GM23248 (cell line): Measurements from ENCODE around the gene RASGRF1. TPM values are rescaled to one million over a fixed set of nuclear protein-coding genes. Genes with fewer than 3 reads are reported as not detected.
A peak's percentile ranks its signal among the peaks of the same experiment; 100 is the strongest.

Experiments used
- DNase-seq: peaks from one replicate; pipeline ENCODE4 v3.0.0-alpha.2; 2015
- H2AFZ ChIP-seq: fragments of 200-600 bp; sonication (generic); 2 replicates; pipeline ENCODE4 v1.6.1; 2016; ENCODE audit warnings: antibody characterized with exemption
- H3F3A ChIP-seq: fragments of 200-600 bp; sonication (generic); 2 replicates; pipeline ENCODE4 v1.6.1; 2016; ENCODE audit warnings: mild to moderate bottlenecking, antibody characterized with exemption, mixed run types; ENCODE audit not compliant: insufficient read depth
- H3K27ac ChIP-seq: fragments of 200-600 bp; sonication (generic); 2 replicates; pipeline ENCODE4 v1.5.1; 2016; ENCODE audit warnings: mild to moderate bottlenecking
- H3K27me3 ChIP-seq: fragments of 200-600 bp; sonication (generic); replicated peaks from 2 replicates; pipeline ENCODE4 v1.6.1; 2016; ENCODE audit warnings: mild to moderate bottlenecking; ENCODE audit not compliant: insufficient read depth
- H3K36me3 ChIP-seq: fragments of 200-600 bp; sonication (generic); 2 replicates; pipeline ENCODE4 v1.6.1; 2016; ENCODE audit warnings: low read depth, mild to moderate bottlenecking
- H3K4me1 ChIP-seq: fragments of 200-600 bp; sonication (generic); 2 replicates; pipeline ENCODE4 v1.6.1; 2016; ENCODE audit warnings: mild to moderate bottlenecking; ENCODE audit not compliant: insufficient read depth
- H3K4me2 ChIP-seq: fragments of 200-600 bp; sonication (generic); one replicate; pipeline ENCODE4 v1.6.1; 2016; ENCODE audit warnings: mild to moderate bottlenecking; ENCODE audit not compliant: unreplicated experiment
- H3K4me3 ChIP-seq: fragments of 200-600 bp; sonication (generic); 2 replicates; pipeline ENCODE4 v1.5.1; 2016; ENCODE audit warnings: mild to moderate bottlenecking
- H3K79me2 ChIP-seq: fragments of 200-600 bp; sonication (generic); 2 replicates; pipeline ENCODE4 v1.6.1; 2016; ENCODE audit warnings: mild to moderate bottlenecking; ENCODE audit not compliant: insufficient read depth
- H3K9ac ChIP-seq: fragments of 200-600 bp; sonication (generic); 2 replicates; pipeline ENCODE4 v1.6.1; 2016; ENCODE audit warnings: mild to moderate bottlenecking
- H3K9me2 ChIP-seq: fragments of 200-600 bp; sonication (generic); 2 replicates; pipeline ENCODE4 v1.6.1; 2016; ENCODE audit warnings: mixed run types, mild to moderate bottlenecking, moderate library complexity; ENCODE audit not compliant: insufficient read depth
- H3K9me3 ChIP-seq: fragments of 200-600 bp; sonication (generic); one replicate; pipeline ENCODE4 v1.6.1; 2017; ENCODE audit warnings: low read depth
- H4K20me1 ChIP-seq: fragments of 200-600 bp; sonication (generic); 2 replicates; pipeline ENCODE4 v1.6.0; 2016; ENCODE audit not compliant: insufficient read depth
- EZH2 ChIP-seq: fragments of 200-600 bp; sonication (generic); IDR thresholded peaks from 2 replicates; pipeline ENCODE4 v1.6.1; 2018; ENCODE audit warnings: antibody characterized with exemption, mild to moderate bottlenecking; ENCODE audit not compliant: insufficient read depth, poor library complexity, severe bottlenecking
- EZH2phosphoT487 ChIP-seq: fragments of 200-600 bp; sonication (generic); IDR thresholded peaks from 2 replicates; pipeline ENCODE4 v1.6.1; 2018; ENCODE audit warnings: antibody characterized with exemption, moderate library complexity, mild to moderate bottlenecking, low read depth; ENCODE audit not compliant: insufficient read depth
- WGBS, 2 experiments: methylation state at CpG; one replicate each; pipeline ENCODE4 v1.1.6; 2015 to 2017; ENCODE audit warnings: low lambda C conversion rate in 2 of 2, low coverage in 1 of 2; ENCODE audit errors: missing lambda C conversion rate in 2 of 2; 5-methylcytosine and 5-hydroxymethylcytosine counted together
- in situ Hi-C: fragments of 300-500 bp; cut with MboI; formaldehyde crosslinking; loops from 2 replicates; pipeline ENCODE4 v1.15.0; 2020
- polyA plus RNA-seq: library from polyadenylated mRNA; unstranded; fragments of >200 nt; fragmentation: Nextera tagmentation; extraction: Ambion mirVana; gene quantifications from 2 replicates; pipeline ENCODE4 v1.2.1, GENCODE V29; 2016
- total RNA-seq: library from RNA; depleted of rRNA; stranded (reverse); fragments of >200 nt; shearing (Covaris generic); gene quantifications from 2 replicates; pipeline ENCODE4 v1.2.3, GENCODE V29; 2014

RASGRF1 gene
- total and polyA plus RNA-seq, 2 experiments from 2014 or later: not detected

- Histone ChIP-seq H3K79me2 (no peaks in the 10 kb centered on the region), H3K9ac (no peak overlapping the region), H3K4me2 (no peak overlapping the region), H3K9me3 (no peaks in the 10 kb centered on the region), H3K27me3 (no peaks in the 10 kb centered on the region), H3K27ac (no peak overlapping the region), H3K36me3 (no peaks in the 10 kb centered on the region), H3K9me2 (no peaks in the 10 kb centered on the region), H3K4me1 (no peaks in the 10 kb centered on the region), H4K20me1 (no peaks in the 10 kb centered on the region), H3K4me3 (no peak overlapping the region), H2AFZ (no peak overlapping the region), H3F3A (no peaks in the 10 kb centered on the region)
- no peak for TF ChIP-seq EZH2
- no peak for TF ChIP-seq EZH2phosphoT487
- in situ Hi-C loops: no loop called here
- DNase-seq: no peak
- 50 to 71% methylated on average over 4 to 5 of the region's 5 CpGs for WGBS, 2 experiments
These were observed 12.6 kb downstream of the RASGRF1 start for GRCh38 chr15:79078003-79078402.

GRCh38 chr15:79076661-79077060 is 13.9 kb downstream of the RASGRF1 start:
- Histone ChIP-seq H2AFZ (no peak overlapping the region), H3K9me3 (no peaks in the 10 kb centered on the region), H4K20me1 (no peaks in the 10 kb centered on the region), H3K27me3 (no peaks in the 10 kb centered on the region), H3K36me3 (no peaks in the 10 kb centered on the region), H3K79me2 (no peaks in the 10 kb centered on the region), H3K4me3 (no peak overlapping the region), H3K4me2 (no peak overlapping the region), H3K9ac (no peak overlapping the region), H3K9me2 (no peaks in the 10 kb centered on the region), H3K27ac (no peak overlapping the region), H3K4me1 (no peaks in the 10 kb centered on the region), H3F3A (no peaks in the 10 kb centered on the region)
- 21 to 28% methylated on average over 6 of the region's 6 CpGs for WGBS, 2 experiments
- in situ Hi-C loops: no loop called here
- DNase-seq: no peak
- TF ChIP-seq EZH2 (no peak), EZH2phosphoT487 (no peak)

- Histone ChIP-seq H3K9ac (no peak overlapping the region), H3K9me3 (no peaks in the 10 kb centered on the region), H3K9me2 (no peaks in the 10 kb centered on the region), H4K20me1 (no peaks in the 10 kb centered on the region), H3K4me2 (no peak overlapping the region), H3K27ac (no peak overlapping the region), H2AFZ (no peak overlapping the region), H3K4me1 (no peaks in the 10 kb centered on the region), H3K4me3 (no peak overlapping the region), H3K27me3 (no peaks in the 10 kb centered on the region), H3K79me2 (no peaks in the 10 kb centered on the region), H3K36me3 (no peaks in the 10 kb centered on the region), H3F3A (no peaks in the 10 kb centered on the region)
- WGBS, 2 experiments: 87 to 94% methylated on average over 2 of the region's 2 CpGs
- no peak for DNase-seq
- TF ChIP-seq EZH2: no peak
- in situ Hi-C loops: no loop called here
These were observed 15.3 kb downstream of the RASGRF1 start for GRCh38 chr15:79075256-79075655.

- no peak overlapping the region for H3K9ac ChIP-seq
- H2AFZ ChIP-seq: no peak overlapping the region
- H3K9me3 ChIP-seq: no peaks in the 10 kb centered on the region
- no peaks in the 10 kb centered on the region for H3K36me3 ChIP-seq
- H4K20me1 ChIP-seq: no peaks in the 10 kb centered on the region
- H3K9me2 ChIP-seq: no peaks in the 10 kb centered on the region
- no peaks in the 10 kb centered on the region for H3F3A ChIP-seq
- WGBS, 2 experiments: 45 to 50% methylated on average over 9 of the region's 9 CpGs
- H3K27ac ChIP-seq: no peak overlapping the region
- no peaks in the 10 kb centered on the region for H3K27me3 ChIP-seq
- no peaks in the 10 kb centered on the region for H3K4me1 ChIP-seq
- no peaks in the 10 kb centered on the region for H3K79me2 ChIP-seq
- H3K4me3 ChIP-seq: no peak overlapping the region
- H3K4me2 ChIP-seq: no peak overlapping the region
- no peak for DNase-seq
- in situ Hi-C loops: no loop called here
- TF ChIP-seq EZH2phosphoT487 (no peak), EZH2 (no peak)
These were observed 17.2 kb downstream of the RASGRF1 start for GRCh38 chr15:79073336-79073735.

GRCh38 chr15:79071901-79072300 is 18.7 kb downstream of the RASGRF1 start:
- no peaks in the 10 kb centered on the region for H3K4me1 ChIP-seq
- H3K36me3 ChIP-seq: no peaks in the 10 kb centered on the region
- TF ChIP-seq EZH2: no peak
- TF ChIP-seq EZH2phosphoT487: no peak
- 3 to 12% methylated on average over 2 to 3 of the region's 3 CpGs for whole genome bisulfite sequencing, 2 experiments
- H2AFZ ChIP-seq: no peak overlapping the region
- H3K27me3 ChIP-seq: no peaks in the 10 kb centered on the region
- no peak overlapping the region for H3K4me3 ChIP-seq
- no peak overlapping the region for H3K4me2 ChIP-seq
- H3K9ac ChIP-seq: no peak overlapping the region
- no peaks in the 10 kb centered on the region for H3K9me2 ChIP-seq
- H3K79me2 ChIP-seq: no peaks in the 10 kb centered on the region
- no peaks in the 10 kb centered on the region for H3F3A ChIP-seq
- no peaks in the 10 kb centered on the region for H4K20me1 ChIP-seq
- no peak overlapping the region for H3K27ac ChIP-seq
- peak; percentile 59 for DNase-seq
- no peaks in the 10 kb centered on the region for H3K9me3 ChIP-seq
- in situ Hi-C loops: no loop called here
